Cardiac muscle cell (in vitro differentiated cells and primary cell): Measurements from ENCODE around the gene SURF4. TPM values are rescaled to one million over a fixed set of nuclear protein-coding genes. Genes with fewer than 3 reads are reported as not detected.

Experiments
- DNase-seq, 2 donors: peaks; one replicate each; pipeline versions ENCODE4 v3.0.0 to v3.0.0-alpha.2; 2010 to 2017; ENCODE audit warnings: low read depth in 1 of 2, low spot score in 1 of 2
- H3K27ac ChIP-seq: fragments of 200-600 bp; sonication (generic); 2 replicates; pipeline ENCODE4 v1.5.1; 2016
- H3K27me3 ChIP-seq: fragments of 200-600 bp; sonication (generic); 2 replicates; pipeline ENCODE4 v1.6.0; 2016; ENCODE audit warnings: control low read depth
- H3K36me3 ChIP-seq: fragments of 200-600 bp; sonication (generic); 2 replicates; pipeline ENCODE4 v1.5.1; 2016; ENCODE audit warnings: control low read depth
- H3K4me1 ChIP-seq: fragments of 200-600 bp; sonication (generic); 2 replicates; pipeline ENCODE4 v1.8.1; 2017; ENCODE audit warnings: low read depth, mild to moderate bottlenecking, mixed run types
- H3K4me3 ChIP-seq: fragments of 200-600 bp; sonication (generic); 2 replicates; pipeline ENCODE4 v1.5.1; 2016; ENCODE audit warnings: mild to moderate bottlenecking
- H3K9me3 ChIP-seq: fragments of 200-600 bp; sonication (generic); 2 replicates; pipeline ENCODE4 v1.5.1; 2017; ENCODE audit warnings: low read depth, mild to moderate bottlenecking, control low read depth
- polyA plus RNA-seq: library from polyadenylated mRNA; unstranded; fragments of >200 nt; fragmentation: Nextera tagmentation; extraction: Ambion mirVana; gene quantifications from 2 replicates; pipeline ENCODE4 v1.2.1, GENCODE V29; 2016
- total RNA-seq: library from RNA; depleted of rRNA; stranded (reverse); fragments of >200 nt; gene quantifications from 2 replicates; pipeline ENCODE4 v1.2.3, GENCODE V29; 2016
- TF ChIP-seq, protein P1 (sequence below): IDR thresholded peaks from 2 replicates; pipeline ENCODE4 v1.5.1; 2012; ENCODE audit warnings: low read depth, mild to moderate bottlenecking, low read length

Gene SURF4
- total and polyA plus RNA-seq, 2 experiments from 2014 or later: 121 to 200 TPM

DNA sequence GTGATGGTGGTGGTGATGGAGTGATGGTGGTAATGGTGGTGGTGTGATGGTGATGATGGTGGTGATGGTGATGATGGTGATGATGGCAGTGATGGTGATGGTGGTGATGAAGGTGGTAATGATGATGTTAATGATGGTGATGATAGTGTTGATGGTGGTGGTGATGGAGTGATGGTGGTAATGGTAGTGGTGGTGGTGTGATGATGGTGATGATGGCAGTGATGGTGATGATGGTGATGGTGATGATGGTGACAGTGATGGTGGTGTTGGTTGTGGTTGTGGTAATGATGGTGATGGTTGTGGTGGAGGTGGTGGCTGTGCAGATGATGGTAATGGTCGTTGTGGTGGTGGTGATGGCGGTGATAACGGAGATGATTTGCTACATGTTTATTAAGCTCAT, 7.6 kb upstream of the SURF4 start:
- TF ChIP-seq, protein P1, sequence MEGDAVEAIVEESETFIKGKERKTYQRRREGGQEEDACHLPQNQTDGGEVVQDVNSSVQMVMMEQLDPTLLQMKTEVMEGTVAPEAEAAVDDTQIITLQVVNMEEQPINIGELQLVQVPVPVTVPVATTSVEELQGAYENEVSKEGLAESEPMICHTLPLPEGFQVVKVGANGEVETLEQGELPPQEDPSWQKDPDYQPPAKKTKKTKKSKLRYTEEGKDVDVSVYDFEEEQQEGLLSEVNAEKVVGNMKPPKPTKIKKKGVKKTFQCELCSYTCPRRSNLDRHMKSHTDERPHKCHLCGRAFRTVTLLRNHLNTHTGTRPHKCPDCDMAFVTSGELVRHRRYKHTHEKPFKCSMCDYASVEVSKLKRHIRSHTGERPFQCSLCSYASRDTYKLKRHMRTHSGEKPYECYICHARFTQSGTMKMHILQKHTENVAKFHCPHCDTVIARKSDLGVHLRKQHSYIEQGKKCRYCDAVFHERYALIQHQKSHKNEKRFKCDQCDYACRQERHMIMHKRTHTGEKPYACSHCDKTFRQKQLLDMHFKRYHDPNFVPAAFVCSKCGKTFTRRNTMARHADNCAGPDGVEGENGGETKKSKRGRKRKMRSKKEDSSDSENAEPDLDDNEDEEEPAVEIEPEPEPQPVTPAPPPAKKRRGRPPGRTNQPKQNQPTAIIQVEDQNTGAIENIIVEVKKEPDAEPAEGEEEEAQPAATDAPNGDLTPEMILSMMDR: no peak
- Histone ChIP-seq H3K27ac (no peak overlapping the region), H3K4me3 (no peak overlapping the region), H3K27me3 (no peaks in the 10 kb centered on the region), H3K4me1 (no peaks in the 10 kb centered on the region), H3K9me3 (no peaks in the 10 kb centered on the region), H3K36me3 (no peaks in the 10 kb centered on the region)
- no peak for DNase-seq

GRCh38 chr9:133382507-133383141, 6.8 kb upstream of the SURF4 start:
- no peaks in the 10 kb centered on the region for H3K4me1 ChIP-seq
- no peak overlapping the region for H3K27ac ChIP-seq
- no peaks in the 10 kb centered on the region for H3K9me3 ChIP-seq
- no peaks in the 10 kb centered on the region for H3K27me3 ChIP-seq
- no peak overlapping the region for H3K4me3 ChIP-seq
- no peaks in the 10 kb centered on the region for H3K36me3 ChIP-seq
- no peak for DNase-seq
- TF ChIP-seq, protein P1: no peak

DNA sequence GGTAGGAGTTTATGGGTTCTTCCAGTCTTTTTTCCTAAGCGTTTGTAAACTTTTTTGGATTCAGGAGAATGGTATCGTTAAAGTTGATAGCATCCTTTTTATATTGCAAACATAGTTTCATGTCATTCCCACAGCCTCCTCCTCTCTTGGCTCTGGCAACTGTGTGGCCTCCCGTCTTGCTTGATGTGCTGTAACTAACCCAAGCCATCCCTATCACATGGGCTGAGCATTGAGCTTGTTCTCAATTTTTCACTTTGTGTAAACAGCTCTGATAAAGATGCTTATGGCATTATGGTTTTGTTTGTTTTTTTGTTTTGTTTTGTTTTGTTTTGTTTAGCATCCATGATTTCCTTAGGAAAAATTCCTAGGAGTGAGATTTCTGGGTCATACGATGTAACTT, 4.9 kb upstream of the SURF4 start:
- DNase-seq: no peak
- Histone ChIP-seq H3K36me3 (no peaks in the 10 kb centered on the region), H3K4me1 (no peaks in the 10 kb centered on the region), H3K27me3 (no peaks in the 10 kb centered on the region), H3K4me3 (no peak overlapping the region), H3K27ac (no peak overlapping the region), H3K9me3 (no peaks in the 10 kb centered on the region)
- TF ChIP-seq, protein P1: no peak

DNA sequence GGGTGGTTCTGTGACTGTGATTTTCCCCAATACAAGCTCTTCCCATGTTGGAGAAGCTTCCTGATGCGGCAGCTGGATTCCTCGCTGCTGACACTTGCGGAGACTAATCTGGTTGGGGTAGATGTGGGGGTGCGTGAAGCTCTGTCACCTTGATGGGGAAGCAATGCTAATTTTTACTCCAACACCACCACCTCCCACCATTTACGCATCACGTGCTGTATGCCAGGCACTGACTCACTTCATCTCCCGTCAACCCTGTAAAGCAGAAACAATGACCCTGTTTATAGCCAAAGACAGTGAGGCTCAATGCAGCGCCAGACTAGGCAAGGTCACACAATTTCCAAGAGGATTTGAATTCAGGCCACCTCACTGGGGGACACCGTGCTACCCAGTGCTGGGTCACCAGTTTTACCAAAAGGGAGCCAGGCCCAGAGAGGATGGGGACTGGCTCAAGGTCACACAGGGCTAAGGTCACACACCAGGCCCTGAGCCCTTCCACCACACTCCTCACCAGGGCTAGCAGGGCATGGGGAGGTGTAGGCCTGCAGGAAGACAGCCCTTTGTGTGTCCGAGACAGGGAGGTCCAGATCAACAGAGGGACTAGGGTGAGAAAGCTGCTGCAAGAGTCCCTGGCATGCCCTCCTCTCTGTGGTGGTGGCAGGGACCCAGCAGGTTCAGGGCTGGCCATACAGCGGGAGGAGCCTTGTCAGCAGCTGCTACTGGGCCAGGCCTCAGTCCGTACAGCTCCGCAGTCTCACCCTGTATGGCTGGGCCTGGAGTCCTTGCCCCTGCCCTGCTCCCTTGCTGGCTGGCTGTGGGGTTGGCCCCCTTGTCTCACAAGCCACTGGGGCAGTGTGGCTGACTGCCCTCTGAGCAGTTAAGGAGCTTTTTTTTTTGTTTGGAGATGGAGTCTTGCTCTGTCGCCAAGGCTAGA, 3.6 kb upstream of the SURF4 start:
- H3K27ac ChIP-seq: no peak overlapping the region
- no peak overlapping the region for H3K4me3 ChIP-seq
- no peaks in the 10 kb centered on the region for H3K9me3 ChIP-seq
- no peaks in the 10 kb centered on the region for H3K27me3 ChIP-seq
- DNase-seq: no peak
- H3K36me3 ChIP-seq: no peaks in the 10 kb centered on the region
- H3K4me1 ChIP-seq: no peaks in the 10 kb centered on the region
- TF ChIP-seq, protein P1: no peak

- TF ChIP-seq, protein P1: no peak
- no peak overlapping the region for H3K27ac ChIP-seq
- H3K36me3 ChIP-seq: no peaks in the 10 kb centered on the region
- no peak for DNase-seq
- no peaks in the 10 kb centered on the region for H3K27me3 ChIP-seq
- no peaks in the 10 kb centered on the region for H3K4me1 ChIP-seq
- H3K4me3 ChIP-seq: no peak overlapping the region
- no peaks in the 10 kb centered on the region for H3K9me3 ChIP-seq
Measured at GRCh38 chr9:133378408-133378962, 2.6 kb upstream of the SURF4 start.
